Stimulated activated memory B cell treated with anti-CD40 and anti-IgM and Interleukin-4, amounts not matched to agents 10 μg/mL and 1 μg/mL and 100 μg/mL, for 72 hours (primary cell): ENCODE data around the gene GNL2.
A peak's percentile ranks its signal among the peaks of the same experiment; 100 is the strongest.
"Not testable (repeated sequence)": the region's sequence is repeated elsewhere in the genome, so short reads cannot be mapped to it uniquely, and the experiment has no call there.

Experiments used
- ATAC-seq: fragments of 150-1000 bp; cut with Tn5 transposase; 2 replicates; pipeline ENCODE4 v1.10.0; 2021
- H3K27ac Mint-ChIP-seq: one replicate; pipeline ENCODE4 v1.8.0; 2022; ENCODE audit warnings: mild to moderate bottlenecking, mixed read lengths
- H3K27me3 Mint-ChIP-seq: one replicate; pipeline ENCODE4 v1.8.0; 2022; ENCODE audit warnings: mixed read lengths
- H3K36me3 Mint-ChIP-seq: one replicate; pipeline ENCODE4 v1.8.0; 2022; ENCODE audit warnings: mixed read lengths
- H3K4me1 Mint-ChIP-seq: one replicate; pipeline ENCODE4 v1.8.0; 2022; ENCODE audit warnings: mixed read lengths
- H3K4me3 Mint-ChIP-seq: one replicate; pipeline ENCODE4 v1.8.0; 2022; ENCODE audit warnings: mild to moderate bottlenecking, moderate library complexity, mixed read lengths
- H3K9me3 Mint-ChIP-seq: one replicate; pipeline ENCODE4 v1.8.0; 2022; ENCODE audit warnings: mixed read lengths

The GNL2 gene

GRCh38 chr1:37588939-37589338, 6.8 kb downstream of the GNL2 start:
- no peaks in the 10 kb centered on the region for H3K9me3 Mint-ChIP-seq
- H3K27me3 Mint-ChIP-seq = no peaks in the 10 kb centered on the region
- ATAC-seq = no peak
- H3K4me3 Mint-ChIP-seq = no peak overlapping the region
- peaks cover 44% of the 10 kb centered on the region for H3K36me3 Mint-ChIP-seq
- no peak overlapping the region for H3K27ac Mint-ChIP-seq
- no peaks in the 10 kb centered on the region for H3K4me1 Mint-ChIP-seq

GRCh38 chr1:37584544-37584943, 11.2 kb downstream of the GNL2 start:
- H3K27ac Mint-ChIP-seq, H3K4me3 Mint-ChIP-seq, H3K9me3 Mint-ChIP-seq, ATAC-seq, H3K4me1 Mint-ChIP-seq, H3K27me3 Mint-ChIP-seq: not testable (repeated sequence)
- H3K36me3 Mint-ChIP-seq = peaks cover 71% of the 10 kb centered on the region

GRCh38 chr1:37575692-37576091, 20.0 kb downstream of the GNL2 start:
- no peak for ATAC-seq
- H3K36me3 Mint-ChIP-seq = peaks cover 77% of the 10 kb centered on the region
- no peaks in the 10 kb centered on the region for H3K9me3 Mint-ChIP-seq
- H3K4me3 Mint-ChIP-seq = no peak overlapping the region
- H3K27ac Mint-ChIP-seq = no peak overlapping the region
- no peaks in the 10 kb centered on the region for H3K27me3 Mint-ChIP-seq
- no peaks in the 10 kb centered on the region for H3K4me1 Mint-ChIP-seq

- H3K27ac Mint-ChIP-seq = no peak overlapping the region
These were observed 20.8 kb downstream of the GNL2 start for GRCh38 chr1:37574834-37575480.

GRCh38 chr1:37570528-37571334, 25.0 kb downstream of the GNL2 start:
- H3K36me3 Mint-ChIP-seq = peaks cover 88% of the 10 kb centered on the region

More at GRCh38 chr1:37574834-37575480, 20.8 kb downstream of the GNL2 start:
- Mint-ChIP-seq H3K9me3 (no peaks in the 10 kb centered on the region), H3K4me3 (no peak overlapping the region), H3K36me3 (peaks cover 77% of the 10 kb centered on the region), H3K27me3 (no peaks in the 10 kb centered on the region), H3K4me1 (no peaks in the 10 kb centered on the region)
- no peak for ATAC-seq

GRCh38 chr1:37567023-37567422, 28.7 kb downstream of the GNL2 start:
- Mint-ChIP-seq H3K9me3 (no peaks in the 10 kb centered on the region), H3K4me3 (no peak overlapping the region), H3K4me1 (no peaks in the 10 kb centered on the region), H3K36me3 (peaks cover 68% of the 10 kb centered on the region), H3K27ac (no peak overlapping the region), H3K27me3 (no peaks in the 10 kb centered on the region)
- no peak for ATAC-seq

More at GRCh38 chr1:37570528-37571334, 25.0 kb downstream of the GNL2 start:
- H3K9me3 Mint-ChIP-seq = no peaks in the 10 kb centered on the region
- no peak for ATAC-seq
- no peak overlapping the region for H3K27ac Mint-ChIP-seq
- no peak overlapping the region for H3K4me3 Mint-ChIP-seq
- H3K4me1 Mint-ChIP-seq = no peaks in the 10 kb centered on the region
- no peaks in the 10 kb centered on the region for H3K27me3 Mint-ChIP-seq

- no peak for ATAC-seq
- Mint-ChIP-seq H3K4me1 (no peaks in the 10 kb centered on the region), H3K27me3 (no peaks in the 10 kb centered on the region), H3K27ac (no peak overlapping the region), H3K9me3 (no peaks in the 10 kb centered on the region), H3K4me3 (no peak overlapping the region), H3K36me3 (peaks cover 56% of the 10 kb centered on the region)
These were observed 30.8 kb downstream of the GNL2 start for GRCh38 chr1:37564892-37565291.

- Mint-ChIP-seq H3K36me3 (peaks cover 37% of the 10 kb centered on the region), H3K27me3 (no peaks in the 10 kb centered on the region), H3K4me1 (no peaks in the 10 kb centered on the region), H3K27ac (no peak overlapping the region), H3K4me3 (no peak overlapping the region), H3K9me3 (no peaks in the 10 kb centered on the region)
- no peak for ATAC-seq
These were observed 32.8 kb downstream of the GNL2 start for GRCh38 chr1:37562984-37563383.

GRCh38 chr1:37561133-37562132, 34.3 kb downstream of the GNL2 start:
- no peak for ATAC-seq
- H3K9me3 Mint-ChIP-seq = no peaks in the 10 kb centered on the region
- no peaks in the 10 kb centered on the region for H3K4me1 Mint-ChIP-seq
- peaks cover 22% of the 10 kb centered on the region for H3K36me3 Mint-ChIP-seq
- no peaks in the 10 kb centered on the region for H3K27me3 Mint-ChIP-seq
- H3K4me3 Mint-ChIP-seq = no peak overlapping the region
- H3K27ac Mint-ChIP-seq = peak overlapping the region; percentile 2

GRCh38 chr1:37560401-37561132, 35.2 kb downstream of the GNL2 start:
- no peak overlapping the region for H3K4me3 Mint-ChIP-seq
- no peak overlapping the region for H3K27ac Mint-ChIP-seq
- no peaks in the 10 kb centered on the region for H3K9me3 Mint-ChIP-seq
- H3K27me3 Mint-ChIP-seq = no peaks in the 10 kb centered on the region
- no peak for ATAC-seq
- no peaks in the 10 kb centered on the region for H3K4me1 Mint-ChIP-seq
- H3K36me3 Mint-ChIP-seq = peaks cover 15% of the 10 kb centered on the region

- not testable (repeated sequence) for H3K27me3 Mint-ChIP-seq, H3K4me1 Mint-ChIP-seq, H3K36me3 Mint-ChIP-seq, H3K4me3 Mint-ChIP-seq, H3K9me3 Mint-ChIP-seq, H3K27ac Mint-ChIP-seq, ATAC-seq
These were observed 35.8 kb downstream of the GNL2 start for GRCh38 chr1:37559957-37560379.

- Mint-ChIP-seq H3K36me3 (peaks cover 9% of the 10 kb centered on the region), H3K9me3 (no peaks in the 10 kb centered on the region), H3K4me1 (peaks cover 5% of the 10 kb centered on the region), H3K4me3 (no peak overlapping the region), H3K27ac (no peak overlapping the region), H3K27me3 (no peaks in the 10 kb centered on the region)
- no peak for ATAC-seq
These were observed 36.7 kb downstream of the GNL2 start for GRCh38 chr1:37559080-37559479.

- Mint-ChIP-seq H3K27ac (no peak overlapping the region), H3K27me3 (no peaks in the 10 kb centered on the region)
These were observed 37.3 kb downstream of the GNL2 start for GRCh38 chr1:37558411-37558810.

GRCh38 chr1:37557402-37557801, 38.3 kb downstream of the GNL2 start:
- H3K4me3 Mint-ChIP-seq = no peak overlapping the region
- H3K9me3 Mint-ChIP-seq = no peaks in the 10 kb centered on the region
- H3K27ac Mint-ChIP-seq = no peak overlapping the region
- H3K36me3 Mint-ChIP-seq = peaks cover 15% of the 10 kb centered on the region
- H3K27me3 Mint-ChIP-seq = no peaks in the 10 kb centered on the region
- ATAC-seq = no peak
- peaks cover 16% of the 10 kb centered on the region for H3K4me1 Mint-ChIP-seq

More at GRCh38 chr1:37558411-37558810, 37.3 kb downstream of the GNL2 start:
- Mint-ChIP-seq H3K4me1 (peaks cover 6% of the 10 kb centered on the region), H3K4me3 (no peak overlapping the region), H3K36me3 (peaks cover 9% of the 10 kb centered on the region), H3K9me3 (no peaks in the 10 kb centered on the region)
- no peak for ATAC-seq
